HG02852 (cell line): ENCODE results near the gene MPP1.
"Not testable (repeated sequence)": the region's sequence is repeated elsewhere in the genome, so short reads cannot be mapped to it uniquely, and the experiment has no call there.

Experiments
- ATAC-seq: cut with Tn5 transposase; IDR thresholded peaks from one replicate; pipeline ENCODE4 v1.9.1; 2021; ENCODE audit warnings: mild to moderate bottlenecking, moderate library complexity; ENCODE audit not compliant: unreplicated experiment

The MPP1 gene

DNA sequence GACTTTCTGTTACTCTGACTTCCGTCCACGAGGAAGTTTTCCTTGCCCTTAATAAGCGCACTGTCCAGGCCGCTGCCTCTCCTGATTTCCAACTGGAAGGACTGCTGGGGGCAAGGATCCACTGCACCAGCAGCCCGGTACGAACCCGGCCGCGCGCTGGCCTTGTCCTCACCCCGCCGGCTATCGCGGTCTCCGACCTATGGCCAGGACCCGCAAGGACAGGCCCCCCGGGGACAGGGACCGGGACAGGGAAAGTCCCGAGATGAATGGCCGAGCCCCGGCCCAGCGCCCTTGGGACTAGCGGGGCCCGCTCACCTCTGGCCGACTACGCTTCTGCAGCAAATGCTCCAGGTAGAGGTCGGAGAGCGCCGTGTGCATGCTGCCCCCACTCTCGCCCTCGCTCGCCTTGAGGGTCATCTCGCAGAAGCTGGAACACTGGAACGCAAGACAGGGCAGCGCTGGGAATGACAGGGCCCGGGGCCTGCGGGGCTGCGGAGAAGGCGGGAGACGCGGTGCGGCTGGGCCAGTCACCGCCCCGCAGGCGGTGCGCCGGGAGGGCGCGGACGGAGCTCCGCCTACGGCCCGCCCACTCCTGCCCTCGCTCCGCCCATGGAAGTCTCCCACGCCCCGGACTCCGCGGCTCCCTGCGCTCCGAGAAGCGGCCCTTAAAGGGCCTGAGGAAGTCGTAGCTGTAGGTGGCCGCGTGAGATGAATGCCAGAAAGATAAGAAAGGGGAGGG is at the start of gene MPP1:
TSS of gene MPP1 (minus strand) at position 529 of the 739 bp plus-strand sequence. CDS start at position 417, 112 bp downstream.
- peak; percentile 87 for ATAC-seq

GRCh38 chrX:154850957-154851611 is 45.8 kb upstream of the MPP1 start:
- no peak for ATAC-seq

DNA sequence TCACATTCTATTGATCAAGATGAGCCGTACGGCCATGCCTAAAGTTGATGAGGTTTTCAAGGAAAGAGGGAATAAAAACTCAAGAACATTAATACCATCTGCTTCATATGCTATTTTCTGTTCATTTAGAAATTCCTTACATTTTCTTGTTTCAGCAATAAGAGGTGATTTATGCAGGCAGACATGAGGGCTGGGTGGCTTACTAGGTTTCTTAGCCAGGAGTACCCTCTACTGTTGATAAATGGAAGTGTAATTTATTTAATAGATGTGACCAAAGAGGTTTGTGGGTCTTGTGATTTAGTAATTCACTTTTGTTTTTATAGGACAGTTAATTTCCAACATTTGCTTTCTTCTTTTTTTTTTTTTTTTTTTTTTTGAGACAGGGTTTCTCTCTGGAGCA is 35.6 kb upstream of the MPP1 start:
- no peak for ATAC-seq

DNA sequence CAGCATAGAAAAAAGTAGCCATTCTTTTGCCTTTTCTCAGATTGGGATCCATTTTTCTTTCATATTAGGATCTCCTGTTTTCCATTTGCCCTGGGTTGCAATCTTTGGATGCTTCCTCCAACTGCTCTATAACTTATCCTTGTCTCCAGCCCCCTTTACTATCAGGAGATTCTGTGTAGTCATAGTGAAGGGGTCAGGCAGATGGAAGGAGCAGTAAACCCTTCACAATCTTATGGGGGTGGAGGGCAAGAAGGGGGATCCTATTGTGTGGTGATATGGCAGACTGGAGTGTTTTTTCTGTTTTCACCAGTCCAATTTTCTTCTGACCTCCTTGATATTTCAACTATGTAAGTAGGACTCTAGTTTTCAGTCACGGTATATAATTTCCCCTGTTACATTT is 30.9 kb upstream of the MPP1 start:
- no peak for ATAC-seq

GRCh38 chrX:154834562-154834961 is 29.3 kb upstream of the MPP1 start, which contains the start of gene SMIM9:
TSS of gene SMIM9 (minus strand) at chrX:154834662. CDS start at chrX:154830856, 3,806 bp downstream.
- no peak for ATAC-seq

DNA sequence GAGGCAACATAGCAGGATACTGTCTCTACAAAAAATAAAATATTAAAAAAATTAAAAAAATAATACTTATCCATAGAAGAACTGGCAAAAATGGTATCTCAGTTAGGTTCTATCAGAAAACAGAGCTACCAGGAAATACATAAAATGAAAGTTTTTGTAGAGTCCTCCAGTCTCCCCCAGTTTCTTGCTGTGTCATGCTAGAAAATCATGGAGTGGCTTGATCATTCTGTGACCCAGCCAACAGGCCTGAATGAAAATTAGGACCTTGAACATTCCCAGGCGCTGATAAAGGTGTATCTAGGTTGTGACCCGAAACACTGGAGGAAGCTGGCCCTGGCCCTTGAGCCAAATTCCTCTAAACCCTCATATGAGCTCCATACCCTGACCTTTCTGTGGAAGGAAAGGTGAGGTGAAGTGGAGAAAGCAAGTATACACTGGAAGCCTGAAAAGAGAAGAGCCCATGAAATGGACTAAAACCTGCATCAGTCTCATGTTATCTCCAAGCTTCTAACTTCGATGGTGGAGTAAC is 28.5 kb upstream of the MPP1 start:
- ATAC-seq, result no peak

- ATAC-seq, result no peak
Observed at GRCh38 chrX:154829926-154830442, 24.7 kb upstream of the MPP1 start.

GRCh38 chrX:154829134-154829533 is 23.8 kb upstream of the MPP1 start:
- no peak for ATAC-seq

DNA sequence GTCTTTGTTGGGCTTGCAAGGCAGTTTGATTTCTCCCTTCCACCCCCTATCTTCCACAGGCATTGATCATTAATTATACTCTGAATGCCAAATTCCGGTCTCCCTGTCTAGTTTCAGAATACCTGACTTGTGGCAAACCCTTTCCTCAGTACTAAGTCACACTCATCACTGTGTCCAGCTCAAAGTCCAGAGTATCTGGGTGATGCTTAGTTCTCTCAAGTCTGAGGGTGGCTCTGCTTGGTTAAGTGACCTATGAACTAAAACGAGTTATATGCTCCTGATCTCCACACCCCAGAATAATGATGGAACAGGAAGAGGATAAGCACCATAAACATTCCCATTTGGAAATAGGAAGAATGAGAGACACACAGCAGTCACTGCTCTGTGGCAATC is 22.7 kb upstream of the MPP1 start:
- ATAC-seq, result no peak

GRCh38 chrX:154827194-154828015 is 22.1 kb upstream of the MPP1 start:
- peak; percentile 98 for ATAC-seq

GRCh38 chrX:154825586-154825985 is 20.3 kb upstream of the MPP1 start:
- not testable (repeated sequence) for ATAC-seq

DNA sequence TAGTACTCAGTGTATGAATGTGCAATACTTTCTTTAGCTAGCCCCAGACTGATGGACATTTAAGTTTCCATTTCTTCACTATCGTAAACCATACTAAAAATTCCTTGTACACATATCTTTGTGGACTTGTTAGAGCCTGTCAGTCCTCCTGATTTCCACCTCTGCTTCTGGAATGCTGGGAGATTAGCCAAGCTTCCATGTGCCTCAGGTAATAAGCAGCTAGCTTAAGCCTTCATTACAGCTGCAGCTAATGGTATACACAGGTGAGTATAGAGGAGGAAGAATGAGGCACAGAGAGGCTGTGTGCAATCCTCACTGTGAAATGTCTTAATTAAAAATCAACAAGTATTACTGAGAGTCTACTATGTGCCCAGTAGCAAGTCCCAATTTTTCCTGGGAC is 19.4 kb upstream of the MPP1 start:
- ATAC-seq, result no peak

GRCh38 chrX:154822029-154822428 is 16.7 kb upstream of the MPP1 start:
- no peak for ATAC-seq

DNA sequence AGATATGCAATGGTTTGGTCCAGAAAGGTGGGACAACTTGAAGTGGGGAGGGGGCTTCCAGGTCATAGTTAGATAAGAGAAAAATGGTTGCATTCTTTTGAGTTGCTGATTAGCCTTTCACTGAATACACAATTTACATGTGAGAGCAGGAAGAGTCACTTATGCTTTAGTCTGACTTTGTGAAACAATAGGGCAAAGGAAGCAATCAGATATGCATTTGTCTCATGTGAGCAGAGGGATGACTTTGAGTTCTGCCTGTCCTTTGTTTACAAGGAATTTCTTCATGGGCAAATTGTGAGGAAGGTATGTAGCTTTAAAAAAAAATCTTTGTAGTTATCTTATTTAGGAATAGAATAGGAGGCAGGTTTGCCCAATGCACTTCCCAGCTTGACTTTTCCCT is 16.2 kb upstream of the MPP1 start:
- ATAC-seq, result no peak

DNA sequence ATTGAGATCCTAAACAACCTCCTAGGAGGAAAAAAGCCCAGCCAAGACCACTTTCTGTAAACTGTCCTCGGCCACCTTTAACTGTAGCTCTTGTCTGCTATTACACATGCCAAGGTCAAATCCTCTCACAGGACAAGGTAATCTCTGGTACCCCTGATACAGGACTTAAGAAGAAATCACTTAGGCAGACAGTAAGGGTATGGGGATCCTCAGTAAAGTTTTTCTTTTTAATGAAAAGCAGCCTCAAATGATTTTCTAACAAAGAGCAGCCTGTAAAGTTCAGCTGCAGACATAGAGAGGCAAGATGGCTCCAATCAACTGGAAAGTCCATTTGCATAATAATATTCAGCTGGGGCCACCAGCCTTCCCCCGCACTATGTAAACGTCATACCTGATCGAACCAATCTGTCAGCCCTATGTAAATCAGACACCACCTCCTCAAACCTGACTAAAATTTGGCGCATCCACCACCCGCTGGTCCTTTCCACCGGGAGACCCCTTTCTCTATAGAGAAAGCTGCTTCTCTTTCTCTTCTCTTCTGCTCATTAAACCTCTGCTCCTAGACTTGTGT is 14.6 kb upstream of the MPP1 start:
- peak; percentile 69 for ATAC-seq

DNA sequence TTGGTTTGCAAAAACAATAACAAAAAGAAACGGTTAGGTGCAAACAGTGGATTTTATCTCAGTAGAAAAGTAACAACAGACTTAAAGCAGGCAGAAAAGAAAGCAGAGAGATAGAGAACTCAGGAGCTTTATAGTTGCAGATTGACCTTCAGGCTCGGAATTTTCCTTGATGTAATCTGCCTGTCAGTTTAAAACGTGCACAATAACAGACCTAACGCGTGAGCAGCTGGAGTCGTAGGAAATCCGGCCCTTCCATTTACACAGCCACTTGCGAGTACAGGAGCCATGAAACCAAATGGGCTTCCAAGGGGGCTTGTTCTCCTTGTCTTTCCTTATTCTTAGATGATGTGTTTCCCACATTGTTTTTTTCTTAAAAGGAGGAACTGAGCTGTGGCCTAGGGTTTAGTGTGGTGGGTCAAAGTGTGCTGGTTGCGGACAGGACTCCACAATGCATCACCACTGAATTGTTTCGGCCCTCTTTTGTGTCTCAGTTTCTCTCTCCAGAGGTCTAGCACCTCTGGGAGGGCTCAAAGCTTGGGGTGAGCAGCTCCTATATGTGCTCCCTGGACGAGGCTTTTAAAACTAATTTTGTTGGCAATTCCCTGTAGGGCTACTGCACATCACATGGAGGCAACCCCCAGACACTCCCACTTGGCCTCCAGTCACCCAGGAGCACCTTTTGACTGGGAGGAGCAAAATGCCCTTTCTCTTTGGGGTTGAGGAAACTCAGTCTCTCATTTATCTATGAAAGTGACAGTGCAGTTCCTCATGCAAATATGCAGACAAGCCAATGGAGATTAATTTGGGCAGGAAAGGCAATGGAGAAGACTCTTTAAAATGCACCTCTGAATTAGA is 13.9 kb upstream of the MPP1 start:
- ATAC-seq, result no peak

DNA sequence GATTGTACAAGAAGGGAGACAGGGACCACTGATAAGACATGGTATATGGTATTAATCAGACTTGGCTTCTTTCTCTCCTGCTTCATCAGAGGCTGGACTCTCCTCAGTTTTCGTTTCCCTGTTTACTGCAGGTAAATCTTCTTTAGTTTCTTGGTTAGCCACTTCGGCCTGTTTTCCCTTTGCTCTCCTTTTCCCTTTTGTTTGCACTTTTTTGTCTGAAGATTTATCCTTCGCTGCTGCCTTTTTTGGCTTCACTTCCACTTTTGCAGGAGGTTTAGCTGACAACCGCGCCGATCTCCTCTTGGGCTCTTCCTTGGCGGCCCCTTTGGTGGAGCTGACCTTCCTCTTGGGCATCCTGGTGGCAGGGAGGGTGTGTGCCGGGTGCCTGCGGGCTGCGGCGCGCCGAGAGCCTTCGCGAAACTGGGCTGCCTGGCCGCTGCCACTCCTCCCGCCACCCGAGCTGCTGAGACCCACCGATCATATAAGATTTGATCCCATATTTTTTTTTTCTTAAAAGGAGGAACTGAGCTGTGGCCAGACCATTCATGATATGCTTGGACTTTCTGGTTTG is 11.8 kb upstream of the MPP1 start:
- ATAC-seq, result not testable (repeated sequence)

DNA sequence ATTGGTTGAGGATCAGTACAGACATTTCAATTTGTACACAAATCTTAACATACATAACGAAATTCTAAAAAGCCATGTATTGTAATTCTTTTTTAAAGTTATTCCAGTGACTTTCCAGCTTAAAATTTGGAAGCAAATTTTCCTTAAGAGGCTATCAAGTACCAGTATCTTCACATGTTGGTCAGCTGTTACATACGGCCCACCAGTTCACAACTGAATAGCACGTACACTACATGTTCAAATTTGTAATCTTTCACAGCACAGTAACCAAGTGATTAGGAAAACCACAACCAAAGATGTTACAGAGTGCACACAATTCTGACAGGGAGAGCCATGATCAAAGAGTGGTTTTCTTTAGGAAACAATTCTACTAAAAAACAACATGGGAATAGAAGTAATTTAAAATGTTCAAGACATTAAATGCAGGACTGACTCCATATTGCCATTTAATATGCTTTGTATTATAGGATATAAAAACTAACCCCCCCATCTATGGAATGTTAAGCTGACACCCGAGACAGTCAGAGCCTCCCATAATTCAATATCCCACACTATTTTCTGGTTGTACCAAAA is 11.1 kb upstream of the MPP1 start:
- ATAC-seq, result not testable (repeated sequence)

- ATAC-seq, result no peak
Observed at GRCh38 chrX:154815274-154815818, 10.1 kb upstream of the MPP1 start.
